GM18870 (cell line): Measurements from ENCODE around the gene ALK.

ENCODE experiments used
- ATAC-seq: cut with Tn5 transposase; IDR thresholded peaks from one replicate; pipeline ENCODE4 v1.9.1; 2021; ENCODE audit warnings: moderate library complexity; ENCODE audit not compliant: unreplicated experiment

ALK gene

GRCh38 chr2:29799628-29800027 is 121.8 kb downstream of the ALK start:
- ATAC-seq: no peak

GRCh38 chr2:29797916-29798315 is 123.5 kb downstream of the ALK start:
- no peak for ATAC-seq

- ATAC-seq: no peak
These were observed 124.9 kb downstream of the ALK start for GRCh38 chr2:29796446-29796845.

GRCh38 chr2:29789911-29790485 is 131.4 kb downstream of the ALK start:
- ATAC-seq: no peak

GRCh38 chr2:29787473-29788465 is 133.6 kb downstream of the ALK start:
- no peak for ATAC-seq

GRCh38 chr2:29786361-29786760 is 135.0 kb downstream of the ALK start:
- ATAC-seq: no peak

- ATAC-seq: no peak
These were observed 137.7 kb downstream of the ALK start for GRCh38 chr2:29783666-29784065.

- ATAC-seq: no peak
These were observed 138.6 kb downstream of the ALK start for GRCh38 chr2:29782549-29783458.

GRCh38 chr2:29782087-29782486 is 139.3 kb downstream of the ALK start:
- no peak for ATAC-seq

GRCh38 chr2:29780906-29781305 is 140.5 kb downstream of the ALK start:
- no peak for ATAC-seq

GRCh38 chr2:29777161-29777560 is 144.2 kb downstream of the ALK start:
- ATAC-seq: no peak

GRCh38 chr2:29776406-29776805 is 145.0 kb downstream of the ALK start:
- no peak for ATAC-seq

- ATAC-seq: no peak
These were observed 145.4 kb downstream of the ALK start for GRCh38 chr2:29775937-29776336.

GRCh38 chr2:29774624-29775023 is 146.8 kb downstream of the ALK start:
- no peak for ATAC-seq

GRCh38 chr2:29770846-29771245 is 150.5 kb downstream of the ALK start:
- no peak for ATAC-seq

GRCh38 chr2:29769847-29770246 is 151.5 kb downstream of the ALK start:
- no peak for ATAC-seq

GRCh38 chr2:29767606-29768335 is 153.6 kb downstream of the ALK start:
- no peak for ATAC-seq

- ATAC-seq: no peak
These were observed 155.2 kb downstream of the ALK start for GRCh38 chr2:29766191-29766590.

- ATAC-seq: no peak
These were observed 155.7 kb downstream of the ALK start for GRCh38 chr2:29765721-29766120.

GRCh38 chr2:29763371-29763770 is 158.0 kb downstream of the ALK start:
- ATAC-seq: no peak

GRCh38 chr2:29762239-29762638 is 159.1 kb downstream of the ALK start:
- no peak for ATAC-seq
